Ramos (cell line): Measurements from ENCODE around the gene ATP2A1.
"Not testable (repeated sequence)": the region's sequence is repeated elsewhere in the genome, so short reads cannot be mapped to it uniquely, and the experiment has no call there.

Experiments
- in situ Hi-C: fragments of 300-500 bp; cut with MboI; formaldehyde crosslinking; loops from one replicate; pipeline ENCODE4 v1.14.3; 2022; ENCODE audit warnings: low sequenced_read_pairs; ENCODE audit not compliant: unreplicated experiment

ATP2A1 gene

GRCh38 chr16:28930203-28930602, 51.9 kb downstream of the ATP2A1 start:
- in situ Hi-C loops = no loop called here

- in situ Hi-C loops = no loop called here
Measured at GRCh38 chr16:28930652-28931051, 52.4 kb downstream of the ATP2A1 start.

GRCh38 chr16:28931801-28932225, 53.5 kb downstream of the ATP2A1 start, which contains the start of gene CD19:
TSS of gene CD19 (plus strand) at chr16:28931971. CDS start at chr16:28932001, 30 bp downstream.
- in situ Hi-C loops = no loop called here

GRCh38 chr16:28932339-28933141, 54.3 kb downstream of the ATP2A1 start:
- in situ Hi-C loops = no loop called here

- in situ Hi-C loops = no loop called here
Measured at GRCh38 chr16:28933171-28933570, 54.9 kb downstream of the ATP2A1 start.

GRCh38 chr16:28935346-28935745, 57.1 kb downstream of the ATP2A1 start:
- in situ Hi-C loops = no loop called here

GRCh38 chr16:28935924-28936783, 57.9 kb downstream of the ATP2A1 start:
- in situ Hi-C loops = no loop called here

- in situ Hi-C loops = no loop called here
Measured at GRCh38 chr16:28936784-28937155, 58.5 kb downstream of the ATP2A1 start.

GRCh38 chr16:28937222-28937876, 59.1 kb downstream of the ATP2A1 start:
- in situ Hi-C loops = no loop called here

GRCh38 chr16:28938721-28939120, 60.4 kb downstream of the ATP2A1 start:
- in situ Hi-C loops = no loop called here

- in situ Hi-C loops = not testable (repeated sequence)
Measured at GRCh38 chr16:28939825-28940224, 61.5 kb downstream of the ATP2A1 start.

GRCh38 chr16:28943281-28943680, 65.0 kb downstream of the ATP2A1 start:
- in situ Hi-C loops = no loop called here

GRCh38 chr16:28946681-28947080, 68.4 kb downstream of the ATP2A1 start:
- in situ Hi-C loops = loop anchor here (5.0 kb wide), 1 partner anchor 79 kb away; no protein-coding TSS in a partner anchor

GRCh38 chr16:28950648-28951409, 72.5 kb downstream of the ATP2A1 start, which contains the start of gene NFATC2IP:
TSS of gene NFATC2IP (plus strand) at chr16:28950937. CDS start at chr16:28951012, 75 bp downstream.
- in situ Hi-C loops = no loop called here

- in situ Hi-C loops = no loop called here
Measured at GRCh38 chr16:28951410-28951943, 73.2 kb downstream of the ATP2A1 start.
